ENCODE data around the gene TNFAIP8L1.
"Not testable (repeated sequence)": the region's sequence is repeated elsewhere in the genome, so short reads cannot be mapped to it uniquely, and the experiment has no call there.

The TNFAIP8L1 gene

GRCh38 chr19:4638828-4639530 lies at the start of gene TNFAIP8L1:
TNFAIP8L1 (plus strand) TSS chr19:4639516; CDS start chr19:4651870, 12,354 bp downstream.
- DNase-seq (ENCODE audit: low read depth in 2 of 2) = peak; percentile 92 to 93

GRCh38 chr19:4589579-4590410 lies 49.5 kb upstream of the TNFAIP8L1 start:
- no peak for DNase-seq (ENCODE audit: low read depth in 2 of 2)

DNA sequence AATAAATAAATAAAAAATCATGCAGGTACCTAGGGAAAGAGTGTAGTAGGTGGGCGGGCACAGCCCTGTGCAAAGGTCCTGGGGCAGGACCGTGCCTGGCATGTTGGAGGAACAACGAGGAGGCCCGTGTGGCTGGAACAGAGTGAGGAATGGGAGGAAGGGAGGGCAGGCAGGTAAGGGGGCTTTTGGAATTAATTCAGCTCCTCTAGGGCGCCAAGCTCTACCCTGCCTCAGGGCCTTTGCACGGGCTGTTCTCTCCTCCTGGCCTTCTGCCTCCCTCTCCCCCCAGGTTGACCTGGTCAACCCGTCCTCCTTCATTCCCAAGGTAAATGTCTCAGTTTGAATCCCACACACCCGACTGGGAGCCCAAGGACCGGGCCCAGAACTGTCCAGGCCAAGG lies 48.8 kb upstream of the TNFAIP8L1 start:
- DNase-seq (ENCODE audit: low read depth in 2 of 2) = no peak

- no peak for DNase-seq (ENCODE audit: low read depth in 2 of 2)
Measured at GRCh38 chr19:4591320-4591719, 48.0 kb upstream of the TNFAIP8L1 start.

- no peak for DNase-seq (ENCODE audit: low read depth in 2 of 2)
Measured at GRCh38 chr19:4592445-4592844, 46.9 kb upstream of the TNFAIP8L1 start.

- DNase-seq (ENCODE audit: low read depth in 2 of 2) = no peak
Measured at GRCh38 chr19:4593409-4593851, 45.9 kb upstream of the TNFAIP8L1 start.

- DNase-seq (ENCODE audit: low read depth in 2 of 2) = no peak
Measured at GRCh38 chr19:4594201-4594600, 45.1 kb upstream of the TNFAIP8L1 start.

GRCh38 chr19:4595158-4595557 lies 44.2 kb upstream of the TNFAIP8L1 start:
- not testable (repeated sequence) for DNase-seq (ENCODE audit: low read depth in 2 of 2)

GRCh38 chr19:4596033-4596904 lies 43.0 kb upstream of the TNFAIP8L1 start:
- no peak for DNase-seq (ENCODE audit: low read depth in 2 of 2)

GRCh38 chr19:4597278-4597974 lies 41.9 kb upstream of the TNFAIP8L1 start:
- DNase-seq (ENCODE audit: low read depth in 2 of 2) = no peak

GRCh38 chr19:4597975-4598671 lies 41.2 kb upstream of the TNFAIP8L1 start:
- DNase-seq (ENCODE audit: low read depth in 2 of 2) = no peak

GRCh38 chr19:4598712-4599111 lies 40.6 kb upstream of the TNFAIP8L1 start:
- no peak for DNase-seq (ENCODE audit: low read depth in 2 of 2)

- no peak for DNase-seq (ENCODE audit: low read depth in 2 of 2)
Measured at GRCh38 chr19:4600082-4600481, 39.2 kb upstream of the TNFAIP8L1 start.

- no peak for DNase-seq (ENCODE audit: low read depth in 2 of 2)
Measured at GRCh38 chr19:4600893-4601292, 38.4 kb upstream of the TNFAIP8L1 start.

- no peak for DNase-seq (ENCODE audit: low read depth in 2 of 2)
Measured at GRCh38 chr19:4602173-4602788, 37.0 kb upstream of the TNFAIP8L1 start.

- DNase-seq (ENCODE audit: low read depth in 2 of 2) = no peak
Measured at GRCh38 chr19:4602915-4603314, 36.4 kb upstream of the TNFAIP8L1 start.

DNA sequence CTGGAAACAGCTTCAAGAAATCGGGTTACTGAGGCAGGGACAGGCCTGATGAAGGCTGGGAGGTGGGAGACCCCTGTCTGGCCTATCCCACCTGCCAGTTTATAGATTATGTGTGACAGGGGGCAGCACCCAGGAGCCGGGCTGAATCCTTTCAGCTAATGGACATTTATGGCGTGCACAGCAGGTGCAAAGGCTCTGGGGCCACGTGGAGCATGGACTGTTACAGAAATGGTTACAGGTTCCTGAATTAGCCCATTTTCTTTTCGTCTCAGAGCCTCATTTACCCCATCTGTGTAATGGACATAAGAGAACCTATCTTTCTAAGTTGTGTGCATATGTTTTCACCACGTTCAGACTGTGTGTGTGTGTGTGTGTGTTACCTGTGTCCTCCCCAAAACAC lies 34.4 kb upstream of the TNFAIP8L1 start:
- no peak for DNase-seq (ENCODE audit: low read depth in 2 of 2)

DNA sequence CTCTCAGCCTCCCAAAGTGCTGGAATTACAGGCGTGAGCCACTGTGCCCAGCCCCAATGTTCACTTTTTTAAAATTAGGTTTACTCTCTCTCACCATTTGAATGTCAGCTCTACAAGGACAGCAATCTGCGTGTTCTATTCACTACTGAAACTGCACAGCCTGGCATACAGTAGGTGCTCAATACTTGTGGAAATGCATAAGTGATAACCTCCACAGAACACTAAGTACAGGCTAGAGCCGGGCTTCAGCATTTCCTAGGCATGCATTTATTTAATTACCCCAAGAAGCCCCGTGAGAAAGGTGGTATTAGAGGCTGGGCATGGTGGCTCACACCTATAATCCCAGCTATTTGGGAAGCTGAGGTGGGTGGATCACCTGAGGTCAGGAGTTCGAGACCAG lies 33.1 kb upstream of the TNFAIP8L1 start:
- no peak for DNase-seq (ENCODE audit: low read depth in 2 of 2)

DNA sequence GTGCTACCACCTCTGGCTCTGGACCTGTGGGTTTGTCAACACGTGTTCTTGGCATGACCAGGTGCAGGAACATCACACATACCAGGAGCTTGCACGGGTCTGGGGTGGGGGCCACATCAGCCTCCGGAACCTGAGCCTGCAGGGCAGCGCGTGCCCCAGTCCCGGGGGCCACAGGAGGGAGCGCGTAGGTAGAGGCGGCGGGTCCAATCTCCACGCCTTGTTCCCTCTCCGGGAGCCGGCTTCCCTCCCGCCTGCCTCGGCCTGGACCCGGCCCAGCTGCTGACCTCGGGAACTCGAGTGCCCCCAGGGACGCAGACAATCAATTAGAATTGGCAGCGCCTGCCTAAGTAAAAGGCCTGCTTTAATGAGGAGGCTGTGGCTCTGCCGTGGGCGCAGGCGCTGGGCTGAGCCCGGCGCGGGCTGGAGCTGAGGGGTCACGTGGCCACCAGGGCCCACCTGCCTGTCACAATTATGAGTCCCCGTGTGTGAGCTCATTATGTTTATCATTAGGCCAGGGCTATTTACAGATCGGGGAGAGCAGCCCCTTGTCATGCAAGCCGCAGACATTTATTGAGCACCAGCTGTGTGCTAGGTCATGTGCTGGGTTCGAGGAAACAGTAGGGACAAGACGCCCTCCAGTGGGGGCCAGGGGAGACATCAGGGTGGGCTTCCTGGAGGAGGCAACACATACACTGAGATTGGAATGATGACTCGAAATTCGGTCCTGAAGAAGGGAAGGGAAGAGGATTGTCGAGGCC lies 32.2 kb upstream of the TNFAIP8L1 start:
- DNase-seq (ENCODE audit: low read depth in 2 of 2) = no peak

Measured in fibroblast of skin of left quadriceps (primary cell).